Karpas-422 (cell line): ENCODE measurements around the gene TMEM131. TPM values are rescaled to one million over a fixed set of nuclear protein-coding genes. Genes with fewer than 3 reads are reported as not detected.

Source experiments
- DNase-seq: peaks from one replicate; pipeline ENCODE4 v3.0.0-alpha.2; 2015
- H2AFZ ChIP-seq: fragments of 200-600 bp; sonication (generic); 2 replicates; pipeline ENCODE4 v1.6.1; 2014; ENCODE audit warnings: antibody characterized with exemption, low read length, mixed read lengths
- H3K27ac ChIP-seq: fragments of 200-600 bp; sonication (generic); 2 replicates; pipeline ENCODE4 v1.5.1; 2014; ENCODE audit warnings: mild to moderate bottlenecking, low read length, moderate library complexity
- H3K27me3 ChIP-seq: fragments of 200-600 bp; sonication (generic); 2 replicates; pipeline ENCODE4 v1.6.1; 2014; ENCODE audit warnings: low read length, mixed read lengths
- H3K36me3 ChIP-seq: fragments of 200-600 bp; sonication (generic); 2 replicates; pipeline ENCODE4 v1.6.1; 2014; ENCODE audit warnings: low read length, mixed read lengths; ENCODE audit not compliant: insufficient read depth
- H3K4me1 ChIP-seq: fragments of 200-600 bp; sonication (generic); 2 replicates; pipeline ENCODE4 v1.6.1; 2014; ENCODE audit warnings: mild to moderate bottlenecking, low read length, mixed read lengths
- H3K4me2 ChIP-seq: fragments of 200-600 bp; sonication (generic); 2 replicates; pipeline ENCODE4 v1.6.1; 2014; ENCODE audit warnings: low read length, low read depth, mild to moderate bottlenecking; ENCODE audit not compliant: poor library complexity, severe bottlenecking
- H3K4me3 ChIP-seq: fragments of 200-600 bp; sonication (generic); 2 replicates; pipeline ENCODE4 v1.5.1; 2014; ENCODE audit warnings: mild to moderate bottlenecking, antibody characterized with exemption, low read length, mixed read lengths
- H3K79me2 ChIP-seq: fragments of 200-600 bp; sonication (generic); 2 replicates; pipeline ENCODE4 v1.6.1; 2014; ENCODE audit warnings: mild to moderate bottlenecking, low read length, mixed read lengths
- H3K9ac ChIP-seq: fragments of 200-600 bp; sonication (generic); 2 replicates; pipeline ENCODE4 v1.6.0; 2014; ENCODE audit warnings: low read length
- H3K9me2 ChIP-seq: fragments of 200-600 bp; sonication (generic), shearing (Covaris generic); replicated peaks from 2 replicates; pipeline ENCODE4 v1.6.0; 2014; ENCODE audit warnings: mild to moderate bottlenecking, low read length, moderate library complexity; ENCODE audit not compliant: insufficient read depth
- H3K9me3 ChIP-seq: fragments of 300-700, 200-600 bp; sonication (generic); 2 replicates; pipeline ENCODE4 v1.6.1; 2014; ENCODE audit warnings: low read length, mixed read lengths
- H4K20me1 ChIP-seq: fragments of 200-600 bp; sonication (generic); 2 replicates; pipeline ENCODE4 v1.6.1; 2014; ENCODE audit warnings: mild to moderate bottlenecking, antibody characterized with exemption, low read length, low read depth; ENCODE audit not compliant: insufficient read depth
- small RNA-seq: library from RNA; depleted of rRNA; stranded (forward); fragments of <200 nt; gene quantifications from one replicate; pipeline ENCODE3, GENCODE V24; 2014
- total RNA-seq: library from RNA; depleted of rRNA; stranded (reverse); fragments of >200 nt; shearing (Covaris generic); gene quantifications from 2 replicates; pipeline ENCODE4 v1.2.3, GENCODE V29; 2014; ENCODE audit warnings: low replicate concordance; rRNA removed

TMEM131 gene
- total RNA-seq, 1 experiment from 2014 or later: 20.9 TPM

DNA sequence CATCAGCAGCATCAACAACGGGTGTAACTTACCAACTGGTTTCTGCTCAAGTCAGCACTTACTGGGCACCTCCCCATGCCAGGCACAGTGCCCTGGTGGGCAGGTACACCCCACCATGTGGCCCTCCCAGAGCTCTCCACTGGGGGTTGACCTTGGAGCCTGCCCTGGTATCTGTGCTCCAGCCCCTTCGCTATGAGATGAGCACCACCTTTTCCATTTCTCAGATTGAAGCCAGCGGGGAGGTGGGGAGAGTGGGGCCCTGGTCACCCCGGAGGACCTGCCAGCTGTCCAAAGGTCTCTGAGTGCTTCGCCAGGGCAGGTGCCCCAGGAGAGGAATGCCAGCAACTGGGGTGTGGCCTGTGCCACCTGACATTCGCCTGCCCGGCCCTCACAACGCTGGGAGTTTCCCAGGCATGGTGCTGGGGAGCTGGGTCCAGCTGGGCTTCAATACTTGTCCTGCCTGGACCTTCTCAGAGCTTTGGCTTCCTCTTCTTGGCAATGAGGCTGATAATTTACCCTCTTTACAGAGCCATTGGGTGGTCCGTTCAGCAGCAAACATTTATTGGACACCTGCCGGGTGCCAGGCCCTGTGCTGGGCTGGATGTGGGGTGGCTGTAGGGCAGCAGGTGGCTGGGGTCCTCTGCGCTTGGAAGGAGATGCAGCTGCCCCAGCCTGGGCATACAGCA, 288.2 kb downstream of the TMEM131 start:
- Histone ChIP-seq H3K4me2 (no peak overlapping the region), H3K79me2 (no peaks in the 10 kb centered on the region), H4K20me1 (no peaks in the 10 kb centered on the region), H3K4me1 (no peaks in the 10 kb centered on the region), H3K9me2 (no peaks in the 10 kb centered on the region), H3K36me3 (no peaks in the 10 kb centered on the region), H3K9ac (no peak overlapping the region), H2AFZ (no peak overlapping the region), H3K27me3 (no peaks in the 10 kb centered on the region), H3K9me3 (no peaks in the 10 kb centered on the region), H3K27ac (no peak overlapping the region), H3K4me3 (no peak overlapping the region)
- DNase-seq: no peak

DNA sequence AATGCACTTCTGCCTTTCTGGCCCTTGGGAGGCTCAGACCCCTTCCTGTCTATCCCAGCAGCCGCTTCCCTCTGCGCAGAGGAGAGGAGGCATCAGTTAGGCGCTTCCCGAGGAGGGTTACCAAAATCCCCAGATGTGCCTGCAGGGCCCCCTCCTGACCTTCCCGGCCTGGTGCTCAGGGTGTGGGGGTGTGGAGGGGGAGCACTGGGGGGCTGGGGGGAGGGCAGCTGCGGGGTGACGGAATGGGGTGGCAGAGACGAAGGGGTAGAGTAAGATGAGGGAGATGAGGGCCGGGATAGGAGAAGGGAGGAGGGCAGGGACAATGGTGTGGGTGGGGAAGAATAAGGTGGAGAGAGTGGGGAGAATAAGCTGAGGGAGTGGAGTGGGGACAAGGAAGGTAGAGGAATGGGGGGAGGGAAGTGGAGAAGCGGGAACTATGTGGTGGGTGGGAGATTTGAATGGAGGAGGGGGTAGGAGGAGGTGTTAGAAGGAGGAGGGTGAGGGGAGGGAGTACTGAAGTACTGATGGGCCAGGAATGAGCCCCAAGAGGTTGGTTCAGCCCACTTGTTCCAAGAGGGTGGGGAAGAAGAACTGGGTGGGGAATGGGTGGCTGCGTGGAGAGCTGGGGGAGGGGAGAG, 288.9 kb downstream of the TMEM131 start:
- no peak overlapping the region for H3K27ac ChIP-seq
- H3K4me3 ChIP-seq: no peak overlapping the region
- H4K20me1 ChIP-seq: no peaks in the 10 kb centered on the region
- no peaks in the 10 kb centered on the region for H3K36me3 ChIP-seq
- H3K4me1 ChIP-seq: no peaks in the 10 kb centered on the region
- H3K9ac ChIP-seq: no peak overlapping the region
- H2AFZ ChIP-seq: no peak overlapping the region
- H3K4me2 ChIP-seq: no peak overlapping the region
- no peak for DNase-seq
- H3K9me3 ChIP-seq: no peaks in the 10 kb centered on the region
- H3K9me2 ChIP-seq: no peaks in the 10 kb centered on the region
- no peaks in the 10 kb centered on the region for H3K27me3 ChIP-seq
- no peaks in the 10 kb centered on the region for H3K79me2 ChIP-seq

Small RNA genes lying within 50 kb of the gene (small RNA-seq; reads per million reads assigned to genes)
- not detected for gene HMGN1P36
- gene RNU7-96P: not detected

Other genes with a start within 250 kb of the TMEM131 start
- not detected in 2 replicates for gene VWA3B, start 91.2 kb upstream of the TMEM131 start, total RNA-seq